Cardiac fibroblast (primary cell): ENCODE measurements around the gene PPFIA1.
"Not testable (repeated sequence)": the region's sequence is repeated elsewhere in the genome, so short reads cannot be mapped to it uniquely, and the experiment has no call there.

ENCODE experiments used
- DNase-seq, 2 donors: peaks; one replicate each; pipeline versions ENCODE4 v3.0.0 to v3.0.0-alpha.2; 2010; ENCODE audit warnings: low read depth in 2 of 2
- H3K4me3 ChIP-seq, 2 donors: replicated peaks in 1 of 2; 1 replicate in 1 of 2; 2 replicates in 1 of 2; pipeline ENCODE4 v1.5.1; 2011; ENCODE audit warnings: low read depth in 2 of 2, low read length in 2 of 2, mild to moderate bottlenecking in 2 of 2, moderate library complexity in 1 of 2
- CTCF ChIP-seq: IDR thresholded peaks from one replicate; pipeline ENCODE4 v1.5.1; 2011; ENCODE audit warnings: low read depth, mild to moderate bottlenecking, low read length, inconsistent platforms

The PPFIA1 gene

GRCh38 chr11:70247710-70248072, 22.8 kb upstream of the PPFIA1 start:
- no peak for TF ChIP-seq CTCF

GRCh38 chr11:70250876-70251658, 19.4 kb upstream of the PPFIA1 start:
- no peak for DNase-seq
- no peak for TF ChIP-seq CTCF
- H3K4me3 ChIP-seq, result no peak overlapping the region

More at GRCh38 chr11:70247710-70248072, 22.8 kb upstream of the PPFIA1 start:
- no peak overlapping the region for H3K4me3 ChIP-seq
- DNase-seq, result no peak

GRCh38 chr11:70251659-70252321, 18.7 kb upstream of the PPFIA1 start:
- no peak overlapping the region for H3K4me3 ChIP-seq
- no peak for DNase-seq
- no peak for TF ChIP-seq CTCF

GRCh38 chr11:70252844-70253243, 17.6 kb upstream of the PPFIA1 start:
- DNase-seq, result no peak
- no peak overlapping the region for H3K4me3 ChIP-seq
- no peak for TF ChIP-seq CTCF

- no peak overlapping the region for H3K4me3 ChIP-seq
- no peak for DNase-seq
- TF ChIP-seq CTCF, result no peak
These were observed 14.9 kb upstream of the PPFIA1 start for GRCh38 chr11:70255477-70256116.

GRCh38 chr11:70259077-70259476, 11.4 kb upstream of the PPFIA1 start:
- not testable (repeated sequence) for H3K4me3 ChIP-seq, DNase-seq

GRCh38 chr11:70262951-70263350, 7.5 kb upstream of the PPFIA1 start:
- TF ChIP-seq CTCF, result no peak
- no peak for DNase-seq
- no peak overlapping the region for H3K4me3 ChIP-seq
